ENCODE results near the gene SRL. TPM values are rescaled to one million over a fixed set of nuclear protein-coding genes. Genes with fewer than 3 reads are reported as not detected.

The SRL gene
- total and polyA plus RNA-seq, 2 experiments from 2014 or later = 1.1 TPM; not detected in 1

DNA sequence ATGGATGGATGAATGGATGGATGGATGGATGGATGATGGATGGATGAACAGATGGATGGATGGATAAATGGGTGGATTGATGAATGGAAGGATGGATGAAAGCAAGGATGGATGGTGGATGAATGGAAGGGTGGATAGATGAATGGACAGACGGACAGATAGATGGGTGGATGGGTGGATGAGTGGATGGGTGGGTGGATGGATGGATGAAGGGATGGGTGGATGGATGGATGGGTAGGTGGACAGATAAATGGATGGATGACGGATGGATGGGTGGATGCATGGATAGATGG is 14.9 kb downstream of the SRL start:
- H3K36me3 ChIP-seq (replicated peaks; ENCODE audit: insufficient read depth, low read depth) = no peaks in the 10 kb centered on the region
- TF ChIP-seq EZH2 (IDR thresholded peaks at IDR 0.05; ENCODE audit: borderline replicate concordance) (no peak), EZH2phosphoT487 (IDR thresholded peaks at IDR 0.05; ENCODE audit: low read depth, severe bottlenecking, unreplicated experiment) (no peak)
- TF ChIP-seq, protein P1, sequence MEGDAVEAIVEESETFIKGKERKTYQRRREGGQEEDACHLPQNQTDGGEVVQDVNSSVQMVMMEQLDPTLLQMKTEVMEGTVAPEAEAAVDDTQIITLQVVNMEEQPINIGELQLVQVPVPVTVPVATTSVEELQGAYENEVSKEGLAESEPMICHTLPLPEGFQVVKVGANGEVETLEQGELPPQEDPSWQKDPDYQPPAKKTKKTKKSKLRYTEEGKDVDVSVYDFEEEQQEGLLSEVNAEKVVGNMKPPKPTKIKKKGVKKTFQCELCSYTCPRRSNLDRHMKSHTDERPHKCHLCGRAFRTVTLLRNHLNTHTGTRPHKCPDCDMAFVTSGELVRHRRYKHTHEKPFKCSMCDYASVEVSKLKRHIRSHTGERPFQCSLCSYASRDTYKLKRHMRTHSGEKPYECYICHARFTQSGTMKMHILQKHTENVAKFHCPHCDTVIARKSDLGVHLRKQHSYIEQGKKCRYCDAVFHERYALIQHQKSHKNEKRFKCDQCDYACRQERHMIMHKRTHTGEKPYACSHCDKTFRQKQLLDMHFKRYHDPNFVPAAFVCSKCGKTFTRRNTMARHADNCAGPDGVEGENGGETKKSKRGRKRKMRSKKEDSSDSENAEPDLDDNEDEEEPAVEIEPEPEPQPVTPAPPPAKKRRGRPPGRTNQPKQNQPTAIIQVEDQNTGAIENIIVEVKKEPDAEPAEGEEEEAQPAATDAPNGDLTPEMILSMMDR (IDR thresholded peaks at IDR 0.05; ENCODE audit: poor library complexity) = no peak
- DNase-seq (ENCODE audit: low spot score) = no peak
- no peaks in the 10 kb centered on the region for H4K20me1 ChIP-seq (ENCODE audit: insufficient read depth, poor library complexity, severe bottlenecking)
- no peaks in the 10 kb centered on the region for H3K27me3 ChIP-seq
- no peak overlapping the region for H3K27ac ChIP-seq
- no peaks in the 10 kb centered on the region for H3K9me3 ChIP-seq (ENCODE audit: low read depth)
- no peak overlapping the region for H3K4me3 ChIP-seq
- no peaks in the 10 kb centered on the region for H3K79me2 ChIP-seq
- no peak overlapping the region for H2AFZ ChIP-seq
- H3K4me2 ChIP-seq = no peak overlapping the region
- WGBS (ENCODE audit: low lambda C conversion rate, missing lambda C conversion rate) = 88% methylated on average over 2 of the region's 2 CpGs
- no peaks in the 10 kb centered on the region for H3K4me1 ChIP-seq (ENCODE audit: insufficient read depth)
- no peaks in the 10 kb centered on the region for H3K9me2 ChIP-seq (replicated peaks; ENCODE audit: insufficient read depth)

DNA sequence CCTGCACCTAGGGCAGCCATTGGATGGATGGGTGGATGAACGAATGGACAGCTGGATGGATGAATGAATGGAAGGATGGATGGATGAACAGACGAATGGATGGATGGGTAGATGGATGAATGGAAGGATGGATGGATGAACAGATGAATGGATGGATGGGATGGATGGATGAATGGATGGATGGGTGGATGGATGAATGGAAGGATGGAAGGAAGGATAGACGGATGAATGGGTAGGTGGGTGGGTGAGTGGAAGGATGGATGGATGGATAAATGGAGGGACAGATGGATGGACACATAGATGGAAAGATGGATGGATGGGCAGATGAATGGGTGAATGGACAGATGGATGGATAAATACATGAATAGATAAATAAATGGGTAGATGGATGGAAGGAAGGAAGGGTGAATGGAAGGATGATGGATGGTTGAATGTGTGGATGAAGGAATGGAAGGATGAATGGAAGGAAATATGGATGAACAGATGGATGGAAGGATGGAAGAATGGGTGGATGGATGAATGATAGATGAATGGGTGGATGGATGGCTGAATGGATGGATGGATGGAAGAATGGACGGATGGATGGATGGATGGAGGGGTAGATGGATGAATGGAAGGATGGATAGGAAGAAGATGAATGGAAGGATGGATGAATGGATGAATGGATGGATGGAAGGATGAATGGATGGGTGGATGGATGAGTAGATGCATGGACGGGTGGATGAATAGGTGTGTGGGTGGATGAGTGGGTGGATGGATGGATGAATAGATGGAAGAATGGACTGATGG is 15.4 kb downstream of the SRL start:
- no peaks in the 10 kb centered on the region for H3K79me2 ChIP-seq
- DNase-seq (ENCODE audit: low spot score) = no peak
- TF ChIP-seq EZH2 (IDR thresholded peaks at IDR 0.05; ENCODE audit: borderline replicate concordance) (no peak), EZH2phosphoT487 (IDR thresholded peaks at IDR 0.05; ENCODE audit: low read depth, severe bottlenecking, unreplicated experiment) (no peak)
- TF ChIP-seq, protein P1 (IDR thresholded peaks at IDR 0.05; ENCODE audit: poor library complexity) = no peak
- no peak overlapping the region for H3K4me3 ChIP-seq
- no peaks in the 10 kb centered on the region for H3K27me3 ChIP-seq
- no peak overlapping the region for H2AFZ ChIP-seq
- no peaks in the 10 kb centered on the region for H3K36me3 ChIP-seq (replicated peaks; ENCODE audit: insufficient read depth, low read depth)
- H4K20me1 ChIP-seq (ENCODE audit: insufficient read depth, poor library complexity, severe bottlenecking) = no peaks in the 10 kb centered on the region
- H3K27ac ChIP-seq = no peak overlapping the region
- 84% methylated on average over 5 of the region's 5 CpGs for WGBS (ENCODE audit: low lambda C conversion rate, missing lambda C conversion rate)
- no peaks in the 10 kb centered on the region for H3K9me3 ChIP-seq (ENCODE audit: low read depth)
- H3K4me2 ChIP-seq = no peak overlapping the region
- H3K4me1 ChIP-seq (ENCODE audit: insufficient read depth) = no peaks in the 10 kb centered on the region
- no peaks in the 10 kb centered on the region for H3K9me2 ChIP-seq (replicated peaks; ENCODE audit: insufficient read depth)

DNA sequence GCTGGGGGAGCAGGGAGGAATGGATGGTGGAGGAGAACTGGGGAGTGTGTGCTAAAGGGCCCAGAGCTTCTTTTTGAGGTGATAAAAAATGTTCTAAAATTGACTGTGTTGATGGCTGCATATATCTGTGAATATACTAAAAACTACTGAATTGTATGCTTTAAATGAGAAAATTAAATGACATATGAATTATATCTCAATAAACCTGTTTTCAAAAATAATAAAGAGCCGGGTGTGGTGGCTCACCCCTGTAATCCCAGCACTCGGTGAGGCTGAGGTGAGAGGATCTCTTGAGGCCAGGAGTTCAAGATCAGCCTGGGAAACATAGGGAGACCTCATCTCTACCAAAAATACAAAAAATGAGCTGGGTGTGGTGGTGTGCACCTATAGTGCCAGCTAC is 16.8 kb downstream of the SRL start:
- Histone ChIP-seq H4K20me1 (ENCODE audit: insufficient read depth, poor library complexity, severe bottlenecking) (no peaks in the 10 kb centered on the region), H2AFZ (no peak overlapping the region), H3K4me1 (ENCODE audit: insufficient read depth) (no peaks in the 10 kb centered on the region), H3K9me3 (ENCODE audit: low read depth) (no peaks in the 10 kb centered on the region), H3K27ac (no peak overlapping the region), H3K4me3 (no peak overlapping the region), H3K4me2 (no peak overlapping the region), H3K79me2 (no peaks in the 10 kb centered on the region), H3K27me3 (no peaks in the 10 kb centered on the region), H3K9me2 (replicated peaks; ENCODE audit: insufficient read depth) (no peaks in the 10 kb centered on the region), H3K36me3 (replicated peaks; ENCODE audit: insufficient read depth, low read depth) (no peaks in the 10 kb centered on the region)
- WGBS (ENCODE audit: low lambda C conversion rate, missing lambda C conversion rate) = 92% methylated on average over 2 of the region's 2 CpGs
- TF ChIP-seq EZH2 (IDR thresholded peaks at IDR 0.05; ENCODE audit: borderline replicate concordance) = no peak
- TF ChIP-seq, protein P1 (IDR thresholded peaks at IDR 0.05; ENCODE audit: poor library complexity) = no peak
- no peak for TF ChIP-seq EZH2phosphoT487 (IDR thresholded peaks at IDR 0.05; ENCODE audit: low read depth, severe bottlenecking, unreplicated experiment)
- no peak for DNase-seq (ENCODE audit: low spot score)

Measured in hepatocyte (in vitro differentiated cells).